PC-9 (cell line): ENCODE measurements around the gene PAFAH1B1.

ENCODE experiments used
- EZH2 ChIP-seq: fragments of 200-600 bp; sonication (generic); IDR thresholded peaks from 2 replicates; pipeline ENCODE4 v1.8.0; 2017; ENCODE audit warnings: antibody characterized with exemption, low read depth
- TF ChIP-seq, protein P1 (sequence below): fragments of 200-600 bp; sonication (generic); conservative IDR thresholded peaks from 2 replicates; pipeline ENCODE4 v1.6.1; 2017; ENCODE audit warnings: mixed run types, antibody characterized with exemption, mild to moderate bottlenecking, moderate library complexity

- TF ChIP-seq, protein P1, sequence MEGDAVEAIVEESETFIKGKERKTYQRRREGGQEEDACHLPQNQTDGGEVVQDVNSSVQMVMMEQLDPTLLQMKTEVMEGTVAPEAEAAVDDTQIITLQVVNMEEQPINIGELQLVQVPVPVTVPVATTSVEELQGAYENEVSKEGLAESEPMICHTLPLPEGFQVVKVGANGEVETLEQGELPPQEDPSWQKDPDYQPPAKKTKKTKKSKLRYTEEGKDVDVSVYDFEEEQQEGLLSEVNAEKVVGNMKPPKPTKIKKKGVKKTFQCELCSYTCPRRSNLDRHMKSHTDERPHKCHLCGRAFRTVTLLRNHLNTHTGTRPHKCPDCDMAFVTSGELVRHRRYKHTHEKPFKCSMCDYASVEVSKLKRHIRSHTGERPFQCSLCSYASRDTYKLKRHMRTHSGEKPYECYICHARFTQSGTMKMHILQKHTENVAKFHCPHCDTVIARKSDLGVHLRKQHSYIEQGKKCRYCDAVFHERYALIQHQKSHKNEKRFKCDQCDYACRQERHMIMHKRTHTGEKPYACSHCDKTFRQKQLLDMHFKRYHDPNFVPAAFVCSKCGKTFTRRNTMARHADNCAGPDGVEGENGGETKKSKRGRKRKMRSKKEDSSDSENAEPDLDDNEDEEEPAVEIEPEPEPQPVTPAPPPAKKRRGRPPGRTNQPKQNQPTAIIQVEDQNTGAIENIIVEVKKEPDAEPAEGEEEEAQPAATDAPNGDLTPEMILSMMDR, result no peak
- TF ChIP-seq EZH2, result no peak
Measured at GRCh38 chr17:2610195-2611175, 17.0 kb downstream of the PAFAH1B1 start.
